ENCODE measurements around the gene SKA1.

The SKA1 gene

DNA sequence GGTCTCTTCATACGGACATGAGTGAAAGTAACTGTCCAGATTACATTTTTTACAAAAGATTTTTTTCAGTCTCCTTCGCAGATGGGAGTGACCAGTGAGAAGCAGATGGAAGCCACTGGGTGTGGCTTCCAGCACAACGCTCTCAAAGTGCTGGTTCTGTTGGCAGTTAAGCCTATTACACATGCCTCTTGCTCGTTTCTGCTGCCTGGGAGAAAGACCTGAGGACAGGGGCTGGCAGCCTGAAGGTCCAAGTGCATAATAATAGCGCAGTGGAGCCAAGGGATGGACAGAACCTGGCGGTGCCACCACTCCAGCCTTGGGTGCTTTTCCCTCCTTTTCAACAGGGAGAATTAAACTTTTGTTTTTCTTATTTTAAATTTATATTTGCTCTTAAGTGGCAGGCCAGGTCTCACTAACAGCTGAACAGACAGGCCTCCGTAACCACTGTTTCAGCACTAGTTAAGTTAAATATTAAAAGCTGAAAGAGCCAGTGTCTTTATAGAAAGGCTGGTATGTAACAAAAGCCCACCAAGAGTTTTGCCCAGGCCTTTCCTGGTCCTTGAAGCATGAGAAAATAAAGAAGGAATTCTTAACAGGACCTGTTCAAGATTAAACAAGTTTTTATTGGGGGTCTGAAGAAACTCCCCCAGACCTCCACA, 1.2 kb upstream of the SKA1 start:
- TF ChIP-seq SPI1 (IDR thresholded peaks at IDR 0.05; ENCODE audit: borderline replicate concordance, low read depth) (no peak), CTCF (IDR thresholded peaks at IDR 0.05; ENCODE audit: insufficient read depth, low read length) (no peak), GABPA (IDR thresholded peaks at IDR 0.05; ENCODE audit: low read depth) (no peak), POLR2AphosphoS5 (IDR thresholded peaks at IDR 0.05; ENCODE audit: low read depth) (no peak), REST (IDR thresholded peaks at IDR 0.05; ENCODE audit: insufficient replicate concordance, low read depth) (no peak)
- no peak overlapping the region for H3K27ac ChIP-seq (replicated peaks)
- H3K27me3 ChIP-seq (ENCODE audit: insufficient read depth, poor library complexity, severe bottlenecking): no peaks in the 10 kb centered on the region
- no peak overlapping the region for H3K4me3 ChIP-seq (replicated peaks; ENCODE audit: insufficient read depth, low read length)
- DNase-seq (ENCODE audit: low read depth in 1 of 2, low spot score in 1 of 2): no peak

- DNase-seq (ENCODE audit: low read depth in 1 of 2, low spot score in 1 of 2): no peak
- no peaks in the 10 kb centered on the region for H3K27me3 ChIP-seq (ENCODE audit: insufficient read depth, poor library complexity, severe bottlenecking)
- peak overlapping the region; percentile 67 for H3K27ac ChIP-seq (replicated peaks)
- TF ChIP-seq REST (IDR thresholded peaks at IDR 0.05; ENCODE audit: insufficient replicate concordance, low read depth): peak; percentile 34
- TF ChIP-seq GABPA (IDR thresholded peaks at IDR 0.05; ENCODE audit: low read depth): no peak
- H3K4me3 ChIP-seq (replicated peaks; ENCODE audit: insufficient read depth, low read length): 0 out of 2 replicates have a peak overlapping the region, but pooled peaks have one; percentile 10
Observed at GRCh38 chr18:50374220-50374752, 560 bp upstream of the SKA1 start.

DNA sequence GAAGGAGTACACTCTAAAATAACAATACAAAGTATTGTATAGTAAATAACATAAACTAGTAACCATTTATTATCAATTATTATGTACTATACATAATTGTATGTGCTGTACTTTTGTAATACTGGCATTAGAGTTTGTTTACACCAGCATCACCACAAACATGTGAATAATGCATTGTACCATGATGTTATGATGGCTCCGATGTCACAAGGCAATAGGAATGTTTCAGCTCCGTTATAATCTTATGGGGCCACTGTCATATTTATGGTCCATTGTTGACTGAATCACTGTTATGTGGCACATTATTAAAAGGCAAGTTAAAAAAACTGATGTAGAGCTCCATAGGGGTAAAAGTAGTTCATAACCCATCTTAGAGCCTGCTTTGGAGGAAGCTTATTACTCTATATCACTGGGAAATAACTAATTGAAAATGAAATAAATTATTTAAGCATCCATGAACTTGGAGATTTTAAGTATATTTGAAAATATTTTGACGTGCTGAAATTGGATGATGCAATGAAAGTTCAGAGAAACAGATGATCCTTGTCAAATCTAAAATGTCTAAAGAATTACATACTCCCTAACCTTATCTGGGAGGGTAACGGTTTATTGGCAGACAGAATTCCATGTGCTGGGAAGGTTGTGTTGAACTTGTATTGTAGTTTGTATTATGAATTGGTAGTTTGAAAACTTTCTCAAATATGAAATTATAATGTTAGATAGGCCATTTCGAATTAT, 2.4 kb downstream of the SKA1 start:
- H3K4me3 ChIP-seq (replicated peaks; ENCODE audit: insufficient read depth, low read length): no peak overlapping the region

More for the DNA sequence above, 2.4 kb downstream of the SKA1 start:
- TF ChIP-seq SPI1 (IDR thresholded peaks at IDR 0.05; ENCODE audit: borderline replicate concordance, low read depth) (no peak), REST (IDR thresholded peaks at IDR 0.05; ENCODE audit: insufficient replicate concordance, low read depth) (no peak), CTCF (IDR thresholded peaks at IDR 0.05; ENCODE audit: insufficient read depth, low read length) (no peak), GABPA (IDR thresholded peaks at IDR 0.05; ENCODE audit: low read depth) (no peak), POLR2AphosphoS5 (IDR thresholded peaks at IDR 0.05; ENCODE audit: low read depth) (no peak)
- no peak for DNase-seq (ENCODE audit: low read depth in 1 of 2, low spot score in 1 of 2)
- Histone ChIP-seq H3K27ac (replicated peaks) (no peak overlapping the region), H3K27me3 (ENCODE audit: insufficient read depth, poor library complexity, severe bottlenecking) (no peaks in the 10 kb centered on the region)

Measured in HL-60 (cell line).